Glomerular endothelial cell (primary cell): ENCODE measurements around the gene ARHGAP19. TPM values are rescaled to one million over a fixed set of nuclear protein-coding genes. Genes with fewer than 3 reads are reported as not detected.

Experiments used
- DNase-seq: peaks from one replicate; pipeline ENCODE4 v3.0.0-alpha.2; 2011; ENCODE audit warnings: low read depth, low spot score; ENCODE audit errors: extremely low read depth
- total RNA-seq: library from RNA; depleted of rRNA; stranded (reverse); fragments of >200 nt; gene quantifications from 2 replicates; pipeline ENCODE4 v1.2.3, GENCODE V29; 2015

The ARHGAP19 gene
- total RNA-seq, 1 donor from 2014 or later = 9.2 TPM

DNA sequence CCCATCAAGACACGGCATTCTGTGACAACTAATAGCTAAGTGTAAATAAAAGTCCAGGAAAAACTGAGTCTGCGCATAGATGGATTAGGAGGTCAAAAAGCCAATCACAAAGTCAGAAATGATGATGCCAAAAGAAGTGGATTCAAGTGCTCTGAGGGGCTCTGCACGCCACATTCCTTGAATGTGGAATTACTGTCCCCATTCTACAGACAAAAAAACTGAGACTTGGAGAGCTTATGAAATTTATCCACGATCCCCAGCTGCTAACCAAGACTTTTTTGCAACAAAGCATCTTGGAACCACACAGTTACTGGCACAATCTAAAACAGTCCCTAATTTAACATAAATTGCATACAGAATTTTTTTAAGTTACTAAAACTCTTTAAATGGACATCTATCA is 57.1 kb downstream of the ARHGAP19 start:
- no peak for DNase-seq

DNA sequence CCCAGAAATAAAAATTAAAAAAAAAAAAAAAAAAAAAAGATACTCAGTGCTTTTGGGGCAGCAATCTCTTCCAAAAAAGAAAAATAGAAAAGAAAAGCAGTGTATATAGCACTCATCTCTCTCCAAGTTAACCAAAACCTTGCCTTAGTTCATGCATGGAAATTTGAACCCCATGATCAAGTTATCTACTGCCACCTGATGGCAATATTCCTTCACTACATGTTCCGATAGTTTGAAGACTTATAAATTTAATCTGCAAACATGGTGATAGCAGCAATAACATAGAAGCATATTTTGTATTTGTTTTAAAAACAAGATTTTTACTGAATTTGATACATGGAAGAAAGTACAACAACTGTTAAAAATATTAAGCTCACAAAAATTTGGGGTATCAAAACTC is 58.0 kb downstream of the ARHGAP19 start:
- DNase-seq = no peak

DNA sequence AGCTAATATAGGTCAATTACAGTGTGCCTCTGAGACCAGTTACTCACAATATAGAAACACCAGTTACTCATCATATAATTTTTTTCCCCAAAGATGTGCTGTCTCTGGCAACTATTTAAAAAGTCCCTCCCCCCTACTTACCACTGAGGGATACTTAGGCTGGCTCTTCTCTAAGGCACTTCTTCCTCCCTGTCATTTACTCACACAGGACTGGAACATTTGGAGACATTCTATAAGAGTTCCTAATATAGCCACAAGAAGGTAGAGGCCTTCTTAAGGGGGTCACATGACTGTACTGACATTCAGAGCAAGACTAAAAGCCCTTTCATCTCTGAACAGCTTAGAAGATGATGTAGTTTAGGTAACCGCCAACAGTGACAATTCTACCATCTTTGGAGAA is 62.3 kb downstream of the ARHGAP19 start:
- DNase-seq = no peak

DNA sequence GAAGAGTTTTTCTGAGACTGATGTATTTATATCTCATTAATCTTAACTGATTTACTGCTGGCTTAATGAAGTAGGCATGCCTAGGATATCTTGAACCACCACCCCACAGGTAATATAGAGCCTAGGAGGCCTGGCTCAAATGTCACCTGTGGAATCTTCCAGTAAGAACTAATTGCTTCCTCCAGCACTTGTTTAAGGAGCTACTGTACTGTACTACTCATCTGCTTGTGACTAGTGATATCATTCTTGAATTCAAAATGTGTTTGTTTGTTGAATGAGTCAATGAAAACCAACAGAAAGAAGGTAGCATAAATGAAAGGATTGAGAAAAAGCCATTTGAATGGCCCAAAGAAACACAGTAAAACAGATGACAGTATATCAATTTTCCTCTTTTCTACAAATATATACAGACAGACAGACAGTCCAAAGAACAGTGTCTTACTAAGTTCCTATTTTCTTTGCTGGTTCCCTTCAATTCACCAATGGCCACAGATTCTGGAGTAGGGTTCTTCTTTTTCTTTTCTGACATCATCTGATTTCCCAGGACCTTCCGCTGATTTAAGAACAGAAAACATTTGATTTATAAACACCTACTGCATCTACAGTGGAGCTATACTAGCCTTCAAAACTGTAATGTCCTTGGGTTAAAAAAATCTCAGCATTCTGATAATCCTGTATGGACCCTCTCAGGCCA is 63.0 kb downstream of the ARHGAP19 start:
- DNase-seq = no peak

DNA sequence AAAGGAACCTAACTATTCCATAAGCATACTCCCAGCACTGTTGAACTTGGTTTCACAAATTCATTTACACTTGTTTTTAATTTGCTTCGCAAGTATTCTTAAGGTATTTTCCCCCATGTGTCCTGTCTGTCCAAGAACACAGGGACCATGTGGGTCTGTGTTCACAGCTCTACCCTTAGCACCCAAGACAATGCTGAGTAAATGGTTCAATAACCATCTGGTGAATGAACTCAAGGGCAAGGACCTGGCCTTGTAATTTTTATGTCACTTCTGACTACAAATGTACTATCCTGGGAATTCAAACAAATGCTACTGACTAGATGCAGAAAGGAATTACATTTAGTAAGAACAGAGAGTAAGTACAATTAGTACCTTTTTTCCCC is 63.7 kb downstream of the ARHGAP19 start:
- no peak for DNase-seq

DNA sequence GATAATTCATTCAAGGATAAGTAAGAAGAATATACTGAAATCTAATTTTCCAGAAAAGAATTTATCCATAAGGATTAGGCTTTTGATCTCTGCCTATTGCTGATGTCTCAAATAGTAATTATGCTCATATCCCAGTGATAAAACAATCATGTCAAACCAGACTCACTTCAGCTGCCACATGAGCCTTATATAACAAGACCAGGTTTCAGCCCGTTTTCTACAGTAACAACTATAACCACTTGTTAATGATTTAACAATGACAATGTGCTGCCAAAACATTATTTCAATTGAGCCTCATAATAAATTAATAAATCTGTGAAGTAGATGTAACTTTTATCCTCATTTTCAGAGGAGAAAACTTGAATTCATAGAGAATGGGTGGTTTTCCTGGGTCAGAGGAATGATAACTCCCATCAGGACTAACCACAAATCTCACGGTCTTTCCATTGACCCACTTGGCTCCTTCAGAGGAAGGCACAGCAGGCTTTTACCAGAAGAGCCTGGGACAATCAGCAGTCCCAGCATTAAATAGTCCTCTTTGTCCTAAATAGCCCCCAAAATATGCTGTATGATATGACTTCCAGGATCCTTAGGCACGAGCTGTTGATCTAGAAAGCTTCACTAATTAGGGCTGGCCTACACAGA is 64.2 kb downstream of the ARHGAP19 start:
- no peak for DNase-seq

DNA sequence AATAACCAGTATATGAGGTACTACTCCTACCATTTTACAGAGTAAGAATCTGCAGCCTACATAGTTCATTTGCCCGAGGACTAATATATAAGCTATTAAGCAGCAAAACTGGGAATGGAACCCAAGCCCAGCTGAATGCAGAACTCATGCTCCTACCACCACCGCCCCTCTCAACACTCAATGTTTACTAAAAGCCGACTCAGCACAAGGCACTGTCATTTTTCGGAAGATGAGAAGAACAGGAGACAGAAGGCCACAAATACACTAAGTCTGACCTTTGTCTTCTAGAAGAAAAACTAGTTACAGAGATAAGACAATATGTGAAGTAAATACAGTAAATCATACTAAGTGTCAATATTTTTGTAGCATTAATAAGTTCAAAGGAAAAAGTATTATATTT is 66.0 kb downstream of the ARHGAP19 start:
- no peak for DNase-seq

DNA sequence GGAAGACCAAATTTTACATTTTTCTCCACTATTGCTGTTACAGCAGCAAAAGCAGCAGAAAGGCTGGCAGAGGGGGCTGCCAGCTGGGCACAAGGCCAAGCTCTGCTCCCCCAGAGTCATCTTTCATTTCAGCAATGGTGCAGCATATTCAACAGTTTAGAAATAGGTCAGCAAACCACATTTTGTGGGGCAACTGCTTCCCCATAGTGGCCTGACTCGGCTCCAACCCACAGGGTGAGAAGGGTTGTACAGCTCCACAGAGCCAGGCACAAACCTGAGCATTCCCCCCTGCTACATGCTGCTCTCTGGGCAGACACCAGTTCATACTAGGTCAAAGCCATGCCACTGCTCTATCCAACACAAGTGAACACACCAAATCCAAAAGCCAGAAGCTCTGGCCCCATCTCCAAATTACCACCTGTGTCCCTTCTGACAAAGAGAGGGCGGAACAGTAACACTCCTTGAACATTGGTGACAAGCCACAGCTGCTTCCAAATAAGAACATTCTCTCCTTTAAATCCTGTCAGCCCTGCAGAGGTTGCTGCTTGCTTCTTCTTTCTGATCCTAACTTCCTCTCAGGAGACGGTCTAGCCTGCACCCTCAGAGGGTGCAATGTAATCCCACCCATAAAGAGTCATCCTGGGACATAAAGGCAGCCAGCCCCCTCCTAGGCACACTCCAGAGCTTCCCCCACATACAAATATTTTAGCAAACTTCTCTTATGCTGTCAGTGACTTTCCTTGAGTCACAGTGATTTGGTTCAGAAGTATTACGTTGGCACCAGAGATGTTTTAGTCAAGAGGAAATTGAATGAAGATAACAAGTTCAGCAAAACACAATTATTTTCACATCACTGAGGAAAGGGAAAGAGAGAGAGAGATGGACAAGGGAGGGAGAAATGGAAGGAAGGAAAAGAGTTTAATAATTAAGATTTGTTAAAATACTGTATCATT is 67.7 kb downstream of the ARHGAP19 start:
- no peak for DNase-seq

DNA sequence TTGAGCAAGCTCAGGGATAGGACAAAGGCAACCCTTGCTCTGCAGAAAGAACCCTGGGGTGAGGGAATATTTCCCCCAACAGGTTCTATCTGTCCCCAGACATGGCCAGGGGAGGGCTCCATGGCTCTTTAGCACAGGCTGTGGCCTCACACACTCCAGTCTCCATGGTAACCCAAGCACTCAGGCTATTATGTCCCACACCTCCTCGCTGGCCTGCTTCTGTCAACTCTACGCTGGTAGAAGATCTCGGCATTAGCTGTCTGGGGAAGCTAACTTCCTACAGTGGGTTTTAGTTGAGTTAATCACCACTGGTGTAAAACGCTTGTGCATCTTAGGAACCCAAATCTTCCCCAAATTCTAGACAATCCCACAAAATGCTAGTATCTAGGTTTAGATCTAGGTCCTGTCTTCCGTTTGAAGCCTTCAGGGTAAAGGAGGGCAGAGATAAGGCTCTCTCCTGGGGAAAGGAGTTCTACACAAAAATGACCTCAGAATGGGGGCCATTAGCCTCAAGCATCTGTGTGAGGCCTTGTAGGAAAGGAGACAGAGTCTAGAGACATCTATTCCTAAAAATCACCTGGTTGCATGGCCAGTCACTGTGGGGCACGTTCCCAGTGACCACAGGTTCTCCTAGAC is 70.0 kb downstream of the ARHGAP19 start:
- no peak for DNase-seq

DNA sequence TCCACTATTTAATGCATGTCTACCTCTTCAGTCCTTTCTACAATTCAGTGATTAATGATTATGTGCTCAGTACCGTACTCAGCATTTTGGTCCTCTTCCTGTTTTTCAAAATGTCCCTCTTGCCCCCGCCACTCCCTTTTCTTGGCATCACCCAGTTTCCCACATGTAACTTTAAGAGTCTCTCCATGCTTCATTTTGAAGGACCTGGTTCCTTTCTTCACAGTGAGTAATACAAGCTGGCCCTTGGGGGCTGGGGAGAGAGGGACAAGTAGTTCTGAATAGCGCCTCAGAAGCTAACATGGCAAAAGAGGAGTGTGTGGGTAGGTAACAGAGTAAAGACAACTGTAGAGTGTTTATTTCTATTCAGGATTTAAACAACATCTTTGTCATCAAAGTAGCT is 72.1 kb downstream of the ARHGAP19 start:
- DNase-seq = no peak

DNA sequence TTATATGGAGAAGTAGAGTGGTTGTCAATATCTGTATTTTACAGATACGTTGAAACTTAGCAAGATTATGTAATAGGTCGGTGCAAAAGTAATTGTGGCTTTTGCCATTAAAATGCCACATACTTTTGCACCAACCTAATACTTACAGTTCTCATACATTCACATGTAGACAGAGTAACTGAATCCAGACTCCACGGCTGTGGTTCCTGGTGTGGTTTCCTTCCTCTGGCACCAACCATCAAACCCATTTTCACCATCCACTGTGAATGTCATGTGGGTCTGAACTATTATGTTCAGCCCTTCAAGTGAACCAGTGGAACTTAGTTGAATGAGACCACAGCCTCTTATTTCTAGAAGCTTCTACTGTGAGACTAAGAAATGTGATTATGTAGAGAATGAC is 75.1 kb downstream of the ARHGAP19 start:
- no peak for DNase-seq

DNA sequence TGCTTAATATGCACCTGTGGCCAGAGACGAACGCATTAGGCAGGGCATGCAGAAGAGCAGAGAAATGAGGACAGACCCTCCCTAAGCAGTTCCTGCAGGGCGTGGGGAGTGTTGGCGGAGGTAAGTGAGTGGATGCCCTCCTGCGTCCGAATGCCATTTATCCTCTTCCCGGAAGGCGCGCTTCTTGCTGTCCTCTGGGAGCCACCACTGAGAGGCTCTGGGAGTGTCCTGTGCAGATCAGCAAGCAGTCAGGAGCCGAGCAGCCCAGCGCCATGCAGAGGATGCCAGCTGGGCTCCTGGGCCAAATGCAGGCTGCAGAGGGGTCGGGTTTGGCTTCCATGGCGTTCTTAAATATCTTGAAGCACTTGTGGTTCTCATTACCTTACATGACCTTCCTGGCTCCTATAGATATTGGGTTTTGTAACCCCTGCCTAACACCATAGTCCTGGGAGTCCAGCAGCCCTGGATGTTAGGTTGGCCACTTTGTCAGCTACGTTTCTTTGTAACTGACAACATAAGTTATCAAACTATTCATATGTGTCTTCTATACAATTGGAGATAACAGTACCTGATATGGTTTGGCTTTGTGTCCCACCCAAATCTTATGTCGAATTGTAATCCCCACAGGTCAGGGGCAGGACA is 76.7 kb downstream of the ARHGAP19 start:
- no peak for DNase-seq

DNA sequence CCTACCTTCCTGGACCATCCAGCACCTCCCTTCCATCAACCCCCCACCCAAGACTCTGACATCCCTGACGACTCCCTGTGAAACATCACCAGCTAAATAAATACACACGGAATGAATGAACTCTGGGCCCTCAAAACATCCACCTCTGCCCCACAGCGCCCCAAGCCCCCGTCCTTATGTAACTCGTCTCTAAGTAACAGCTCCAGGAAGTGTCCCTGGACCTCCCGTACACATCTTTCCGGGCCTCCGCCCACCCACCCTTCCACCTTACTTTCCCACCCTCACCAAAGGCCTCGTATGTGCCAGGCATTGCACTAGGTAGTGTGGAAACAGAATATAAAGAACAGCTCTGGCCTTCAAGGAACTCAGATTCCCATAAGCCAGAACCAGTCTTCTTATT is 79.0 kb downstream of the ARHGAP19 start:
- no peak for DNase-seq

DNA sequence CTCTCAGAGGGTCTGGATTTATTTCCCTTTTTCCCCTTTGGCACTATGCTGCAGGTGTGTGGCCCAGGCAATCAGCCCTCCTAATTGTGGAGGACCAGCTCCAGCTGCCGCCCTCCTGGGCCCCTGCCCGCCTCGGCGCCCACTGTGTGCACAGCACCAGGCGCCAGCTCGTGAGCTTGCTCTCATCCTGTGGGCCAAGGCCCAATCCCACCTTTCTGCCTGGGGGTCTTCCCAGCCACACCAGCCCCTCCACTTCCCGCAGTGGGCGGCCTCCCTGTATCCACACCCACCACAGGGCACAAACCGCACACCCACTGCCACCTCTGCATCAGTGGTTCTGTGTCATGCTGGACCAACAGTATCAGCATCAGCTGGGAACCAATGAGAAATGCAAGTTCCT is 81.2 kb downstream of the ARHGAP19 start:
- no peak for DNase-seq

DNA sequence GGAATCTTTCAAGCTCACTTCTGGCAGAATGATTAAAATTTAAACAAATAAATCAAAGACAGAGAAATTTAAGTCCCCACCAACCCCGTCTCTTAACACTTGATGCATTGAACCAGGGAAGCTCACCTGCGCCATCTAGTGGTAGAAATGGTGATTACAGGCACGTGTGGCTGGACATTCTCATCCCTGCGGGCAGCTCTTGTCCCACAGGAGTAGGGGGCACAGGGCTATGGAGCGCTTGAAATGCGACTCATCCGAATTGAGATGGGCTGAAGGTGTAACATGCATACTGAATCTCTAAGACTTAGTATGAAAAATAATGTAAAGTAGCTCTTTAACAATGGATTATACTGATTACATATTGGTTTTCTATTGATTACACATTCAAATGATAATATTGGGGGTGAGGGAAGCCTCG is 81.9 kb downstream of the ARHGAP19 start:
- no peak for DNase-seq

DNA sequence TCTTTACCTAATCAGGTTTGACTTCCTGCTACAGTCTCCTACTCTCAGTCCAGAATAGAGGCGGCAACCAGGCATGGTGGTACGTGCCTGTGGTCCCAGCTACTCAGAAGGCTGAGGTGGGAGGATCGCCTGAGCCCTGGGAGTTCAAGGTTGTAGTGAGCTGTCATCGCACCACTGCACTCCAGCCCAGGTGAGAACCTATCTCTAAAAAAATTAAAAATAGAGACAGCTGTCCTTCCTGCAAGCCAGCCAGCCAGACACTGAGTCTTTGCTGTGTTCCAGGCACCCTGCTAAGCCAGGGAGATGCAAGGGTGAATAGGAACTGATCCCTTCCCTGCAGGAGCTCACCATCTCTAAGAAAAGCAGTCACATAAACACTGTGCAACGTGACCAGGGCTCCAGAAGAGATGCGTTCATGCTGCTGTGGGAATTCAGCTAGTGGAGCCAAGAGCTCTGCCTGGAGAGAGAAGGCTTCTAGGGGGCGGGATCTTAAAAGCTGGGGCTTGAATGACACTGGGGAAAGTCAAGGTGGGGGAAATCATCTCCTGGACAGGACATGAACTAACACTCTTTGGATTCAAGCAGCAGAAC is 84.6 kb downstream of the ARHGAP19 start:
- no peak for DNase-seq

DNA sequence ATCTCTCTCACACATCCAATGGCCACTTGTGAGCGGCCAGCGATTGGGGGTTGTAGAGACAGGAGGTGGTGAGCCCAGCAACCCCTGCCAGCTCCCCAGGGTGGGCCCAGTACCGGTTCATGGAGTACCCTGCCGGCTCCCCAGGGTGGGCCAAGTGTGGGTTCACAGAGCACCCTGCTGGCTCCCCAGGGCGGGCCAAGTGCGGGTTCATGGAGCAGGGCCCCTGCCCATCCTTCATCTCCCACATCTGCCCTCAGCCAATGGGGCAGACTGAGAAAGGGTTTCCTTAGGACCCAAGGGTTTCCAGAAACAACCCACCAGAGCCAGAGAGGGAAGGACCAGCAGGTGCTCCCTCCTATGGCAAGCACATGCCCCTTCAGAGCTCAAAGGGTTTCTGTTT is 85.3 kb downstream of the ARHGAP19 start:
- no peak for DNase-seq

DNA sequence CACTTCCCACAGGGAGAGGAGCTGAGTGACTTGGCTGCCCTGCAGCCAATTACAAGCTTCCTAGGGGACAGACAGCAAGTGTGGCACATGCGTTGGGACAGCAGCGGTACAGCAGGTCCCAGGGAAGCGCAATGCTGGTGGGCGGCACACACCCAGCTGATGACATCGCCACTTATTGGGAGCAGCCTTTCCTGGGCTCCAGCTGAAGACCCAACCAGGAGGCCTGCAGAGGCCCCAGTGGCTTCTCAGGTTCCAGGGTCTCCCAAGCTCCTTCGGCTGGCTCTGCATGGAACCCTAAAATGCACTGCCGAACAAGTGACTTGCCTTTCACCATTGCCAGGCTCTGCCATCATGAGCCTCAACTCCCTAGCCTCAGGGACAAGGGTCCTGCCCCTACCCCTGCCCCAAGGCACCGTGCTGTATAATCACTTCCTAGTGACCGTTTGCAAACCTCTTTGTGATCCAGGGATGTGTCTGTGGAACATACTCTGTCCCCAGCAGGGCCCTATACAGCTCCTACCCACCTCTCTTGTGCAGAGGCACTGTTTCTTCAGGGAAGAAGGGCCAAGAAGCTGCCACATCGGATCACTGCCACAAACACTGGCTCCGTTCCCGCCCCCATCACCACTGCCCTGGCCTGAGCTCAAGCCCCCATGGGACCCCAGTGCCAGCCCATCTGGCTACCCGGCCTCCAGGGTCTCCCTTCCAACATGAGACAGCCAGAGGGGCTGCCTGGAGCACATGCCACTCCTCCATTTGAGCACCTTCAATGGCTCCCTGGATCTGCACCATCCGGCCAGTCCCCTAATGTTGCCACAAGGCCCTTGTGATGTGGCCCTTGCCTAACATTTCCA is 87.4 kb downstream of the ARHGAP19 start:
- no peak for DNase-seq

DNA sequence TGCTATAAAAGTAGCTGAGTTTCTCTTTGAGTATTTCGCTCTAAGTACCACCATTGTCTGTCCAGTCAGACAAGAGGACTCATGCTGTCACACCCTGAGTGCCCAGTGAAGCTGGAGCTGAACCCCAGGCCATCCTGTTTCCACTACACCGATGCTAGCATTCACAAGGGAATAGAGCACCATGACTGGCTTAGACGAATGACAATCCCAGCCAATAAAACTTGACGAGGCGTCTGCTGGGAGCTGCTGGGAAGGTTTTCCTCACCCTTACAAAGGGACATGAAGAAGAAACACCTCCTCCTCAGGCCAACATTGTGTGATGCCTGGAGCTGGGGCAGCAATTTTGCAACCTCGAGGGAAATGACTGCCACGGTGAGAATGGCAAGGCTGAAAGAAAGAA is 89.2 kb downstream of the ARHGAP19 start:
- DNase-seq = no peak
